Ramos (cell line): ENCODE measurements around the gene DAB1.

Experiments
- in situ Hi-C: fragments of 300-500 bp; cut with MboI; formaldehyde crosslinking; loops from one replicate; pipeline ENCODE4 v1.14.3; 2022; ENCODE audit warnings: low sequenced_read_pairs; ENCODE audit not compliant: unreplicated experiment

Gene DAB1

GRCh38 chr1:57015071-57015470, 408.8 kb downstream of the DAB1 start:
- in situ Hi-C loops, result no loop called here

- in situ Hi-C loops, result no loop called here
Observed at GRCh38 chr1:57013522-57013921, 410.3 kb downstream of the DAB1 start.

GRCh38 chr1:57012315-57012714, 411.5 kb downstream of the DAB1 start:
- in situ Hi-C loops, result no loop called here

- in situ Hi-C loops, result no loop called here
Observed at GRCh38 chr1:57010511-57010910, 413.3 kb downstream of the DAB1 start.

- in situ Hi-C loops, result no loop called here
Observed at GRCh38 chr1:57007948-57008347, 415.9 kb downstream of the DAB1 start.

GRCh38 chr1:57007472-57007871, 416.4 kb downstream of the DAB1 start:
- in situ Hi-C loops, result no loop called here

GRCh38 chr1:57003398-57004139, 420.3 kb downstream of the DAB1 start:
- in situ Hi-C loops, result no loop called here

GRCh38 chr1:56995414-56996100, 428.3 kb downstream of the DAB1 start:
- in situ Hi-C loops, result no loop called here

GRCh38 chr1:56993475-56993874, 430.4 kb downstream of the DAB1 start:
- in situ Hi-C loops, result no loop called here

GRCh38 chr1:56992318-56993125, 431.3 kb downstream of the DAB1 start:
- in situ Hi-C loops, result no loop called here

GRCh38 chr1:56991576-56991975, 432.3 kb downstream of the DAB1 start:
- in situ Hi-C loops, result no loop called here

- in situ Hi-C loops, result no loop called here
Observed at GRCh38 chr1:56986397-56986796, 437.5 kb downstream of the DAB1 start.

GRCh38 chr1:56985857-56986256, 438.0 kb downstream of the DAB1 start:
- in situ Hi-C loops, result no loop called here

- in situ Hi-C loops, result no loop called here
Observed at GRCh38 chr1:56983484-56983883, 440.4 kb downstream of the DAB1 start.

GRCh38 chr1:56979986-56980755, 443.7 kb downstream of the DAB1 start:
- in situ Hi-C loops, result no loop called here

- in situ Hi-C loops, result no loop called here
Observed at GRCh38 chr1:56978819-56979218, 445.0 kb downstream of the DAB1 start.

GRCh38 chr1:56977910-56978309, 445.9 kb downstream of the DAB1 start:
- in situ Hi-C loops, result no loop called here

GRCh38 chr1:56975446-56975845, 448.4 kb downstream of the DAB1 start:
- in situ Hi-C loops, result no loop called here

- in situ Hi-C loops, result no loop called here
Observed at GRCh38 chr1:56973923-56974742, 449.7 kb downstream of the DAB1 start.
